ENCODE data around the gene RAB3A.

The RAB3A gene

DNA sequence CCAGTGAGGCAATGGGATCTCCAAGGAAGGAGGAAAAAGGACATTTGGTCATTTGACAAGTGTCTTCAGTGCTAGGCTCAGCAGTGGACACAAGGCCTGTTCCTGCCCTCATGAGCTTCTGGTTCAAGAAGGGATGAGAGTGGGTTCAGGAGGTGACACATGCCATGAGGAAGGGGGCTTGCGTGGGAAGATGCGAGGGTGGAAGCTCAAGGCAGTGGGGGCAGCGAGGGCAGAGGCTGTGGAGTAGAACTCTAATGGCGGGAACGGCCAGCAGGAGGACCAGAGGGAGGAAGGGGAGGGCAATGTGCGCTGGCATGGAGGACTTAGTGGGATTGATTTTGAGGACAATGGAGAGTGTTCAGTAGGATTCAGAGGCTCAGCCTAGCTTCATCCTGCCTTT, 47.6 kb downstream of the RAB3A start:
- no peak for DNase-seq (ENCODE audit: low read depth)
- H3K4me3 ChIP-seq (ENCODE audit: low read depth, low read length) = no peak overlapping the region
- TF ChIP-seq, protein P1, sequence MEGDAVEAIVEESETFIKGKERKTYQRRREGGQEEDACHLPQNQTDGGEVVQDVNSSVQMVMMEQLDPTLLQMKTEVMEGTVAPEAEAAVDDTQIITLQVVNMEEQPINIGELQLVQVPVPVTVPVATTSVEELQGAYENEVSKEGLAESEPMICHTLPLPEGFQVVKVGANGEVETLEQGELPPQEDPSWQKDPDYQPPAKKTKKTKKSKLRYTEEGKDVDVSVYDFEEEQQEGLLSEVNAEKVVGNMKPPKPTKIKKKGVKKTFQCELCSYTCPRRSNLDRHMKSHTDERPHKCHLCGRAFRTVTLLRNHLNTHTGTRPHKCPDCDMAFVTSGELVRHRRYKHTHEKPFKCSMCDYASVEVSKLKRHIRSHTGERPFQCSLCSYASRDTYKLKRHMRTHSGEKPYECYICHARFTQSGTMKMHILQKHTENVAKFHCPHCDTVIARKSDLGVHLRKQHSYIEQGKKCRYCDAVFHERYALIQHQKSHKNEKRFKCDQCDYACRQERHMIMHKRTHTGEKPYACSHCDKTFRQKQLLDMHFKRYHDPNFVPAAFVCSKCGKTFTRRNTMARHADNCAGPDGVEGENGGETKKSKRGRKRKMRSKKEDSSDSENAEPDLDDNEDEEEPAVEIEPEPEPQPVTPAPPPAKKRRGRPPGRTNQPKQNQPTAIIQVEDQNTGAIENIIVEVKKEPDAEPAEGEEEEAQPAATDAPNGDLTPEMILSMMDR (IDR thresholded peaks at IDR 0.05; ENCODE audit: low read depth, low read length, missing control alignments) = no peak

DNA sequence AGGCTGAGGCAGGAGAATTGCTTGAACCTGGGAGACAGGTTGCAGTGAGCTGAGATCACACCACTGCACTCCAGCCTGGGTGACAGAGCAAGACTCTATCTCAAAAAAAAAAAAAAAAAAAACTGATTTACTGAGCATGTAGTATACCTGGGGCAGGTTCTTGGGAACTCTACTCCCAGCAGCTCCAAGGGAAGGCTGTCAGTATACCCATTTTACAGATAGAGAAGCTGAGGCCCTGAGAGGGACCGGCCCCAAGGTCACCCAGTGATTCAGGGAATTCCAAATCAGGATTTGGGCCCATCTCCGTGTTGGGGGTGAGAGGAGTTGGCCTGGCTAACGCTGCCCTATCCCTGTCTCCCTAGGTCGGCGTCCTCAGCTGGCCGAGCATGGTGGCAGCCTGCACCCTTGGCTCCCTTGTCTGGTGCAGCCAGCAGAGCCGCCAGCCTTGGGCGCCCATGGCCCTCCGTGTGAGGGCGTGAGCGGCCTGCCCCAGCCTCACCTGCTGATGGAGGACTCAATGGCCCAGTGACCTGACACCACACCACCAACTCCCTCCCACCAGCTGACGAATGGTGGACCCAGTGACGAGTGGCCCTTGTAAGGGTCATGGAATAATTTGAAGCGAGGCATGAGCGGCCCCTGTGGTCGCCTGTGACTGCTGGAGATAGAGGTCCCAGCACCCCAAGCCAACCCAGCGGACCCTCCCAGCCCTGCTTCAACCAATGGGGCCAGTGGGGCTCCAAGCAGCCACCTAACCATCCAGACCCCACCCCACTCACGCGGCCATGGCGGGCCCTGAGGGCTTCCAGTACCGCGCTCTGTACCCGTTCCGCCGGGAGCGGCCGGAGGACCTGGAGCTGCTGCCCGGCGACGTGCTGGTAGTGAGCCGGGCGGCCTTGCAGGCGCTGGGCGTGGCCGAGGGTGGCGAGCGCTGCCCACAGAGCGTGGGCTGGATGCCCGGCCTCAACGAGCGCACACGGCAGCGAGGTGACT, 48.5 kb downstream of the RAB3A start:
- no peak overlapping the region for H3K4me3 ChIP-seq (ENCODE audit: low read depth, low read length)
- no peak for DNase-seq (ENCODE audit: low read depth)
- TF ChIP-seq, protein P1 (IDR thresholded peaks at IDR 0.05; ENCODE audit: low read depth, low read length, missing control alignments) = no peak

DNA sequence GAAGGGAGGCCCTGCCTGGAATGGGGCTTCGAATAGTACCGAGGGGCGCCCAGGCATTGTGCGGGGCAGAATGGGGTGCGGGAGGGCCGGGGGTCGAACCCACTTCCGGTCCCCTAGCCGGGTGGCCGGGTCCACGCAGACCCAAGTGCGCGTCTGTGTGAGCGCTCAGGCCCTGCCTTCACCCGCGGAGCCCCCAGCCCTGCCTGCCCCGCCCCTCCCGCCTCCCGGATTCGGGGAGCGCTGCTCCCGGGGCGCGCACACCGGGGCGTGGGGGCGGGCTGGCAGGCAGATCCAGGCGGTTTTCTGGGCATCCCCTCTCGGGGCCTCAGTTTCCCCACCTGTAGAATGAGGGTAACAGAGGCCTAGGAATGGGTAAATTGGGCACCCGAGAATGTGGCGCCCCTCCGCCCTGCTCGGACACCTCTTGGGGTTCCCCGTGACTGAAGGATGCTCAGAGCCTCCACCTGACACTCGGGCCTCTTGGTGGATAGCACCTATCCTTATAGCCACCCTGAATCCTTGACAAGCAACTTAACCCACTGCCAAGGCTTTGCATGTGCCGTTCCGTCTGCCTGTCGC, 50.2 kb downstream of the RAB3A start:
- no peak for DNase-seq (ENCODE audit: low read depth)
- TF ChIP-seq, protein P1 (IDR thresholded peaks at IDR 0.05; ENCODE audit: low read depth, low read length, missing control alignments) = no peak
- peak overlapping the region; percentile 84 for H3K4me3 ChIP-seq (ENCODE audit: low read depth, low read length)

DNA sequence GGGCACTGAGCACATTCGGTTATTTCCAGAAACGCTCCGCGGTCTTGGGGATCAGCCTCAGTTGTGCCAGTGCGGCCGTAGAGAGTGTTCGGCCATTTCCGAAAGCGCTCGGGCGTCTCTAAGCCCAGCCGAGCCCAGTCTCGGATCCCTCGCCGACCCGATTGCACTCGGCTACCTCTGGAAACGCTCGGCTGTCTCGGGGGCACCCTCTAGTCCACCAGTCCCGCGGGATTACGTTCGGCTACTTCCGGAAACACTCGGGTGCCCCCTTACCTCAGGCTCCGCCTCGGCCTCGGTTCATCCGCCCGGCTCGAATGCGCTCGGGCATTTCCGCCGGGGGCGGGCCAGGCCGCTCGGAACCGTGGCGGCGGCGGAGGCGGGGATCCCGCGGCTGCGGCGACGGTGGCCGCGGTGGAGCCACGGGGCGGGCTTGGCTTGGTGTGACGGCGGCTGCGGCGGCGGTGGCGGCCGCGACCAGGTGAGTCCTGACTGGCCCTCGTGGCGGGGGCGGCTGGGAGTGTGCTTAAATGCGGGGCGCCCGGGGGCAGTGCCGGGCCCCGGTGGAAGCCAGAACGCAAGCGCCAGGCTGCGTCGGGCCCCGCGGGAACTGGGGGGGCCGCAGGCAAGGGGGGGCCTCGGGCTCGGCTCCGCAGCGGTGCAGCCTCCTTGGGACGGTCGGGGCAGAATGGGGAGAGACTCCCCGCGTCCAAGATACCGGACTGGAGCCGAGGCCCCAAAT, 50.9 kb downstream of the RAB3A start, which contains the start of gene PIK3R2:
TSS of gene PIK3R2 (plus strand) at position 347 of the 739 bp plus-strand sequence. CDS start 2,717 bp downstream, outside the sequence.
- H3K4me3 ChIP-seq (ENCODE audit: low read depth, low read length) = peak within 1 kb of the TSS; percentile 84
- DNase-seq (ENCODE audit: low read depth) = peak; percentile 95
- TF ChIP-seq, protein P1 (IDR thresholded peaks at IDR 0.05; ENCODE audit: low read depth, low read length, missing control alignments) = no peak

DNA sequence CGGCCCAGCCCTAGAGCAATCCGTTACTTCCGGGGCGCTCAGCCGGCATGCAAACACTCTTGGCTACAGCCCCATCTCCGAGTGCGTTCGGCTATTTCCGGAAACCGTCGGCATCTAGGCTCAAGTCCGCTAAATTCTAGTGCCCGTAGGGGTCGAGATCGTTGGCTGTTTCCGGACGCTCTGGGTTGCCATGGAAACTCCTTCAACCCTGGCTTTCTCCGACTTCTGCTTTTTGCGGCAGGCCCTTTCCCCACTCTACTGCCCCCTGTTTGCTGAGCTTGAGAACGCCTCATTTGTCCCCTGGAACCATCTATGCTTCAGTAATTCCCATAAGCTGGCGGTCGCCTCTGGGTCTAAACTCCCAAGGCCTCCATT, 51.4 kb downstream of the RAB3A start:
- TF ChIP-seq, protein P1 (IDR thresholded peaks at IDR 0.05; ENCODE audit: low read depth, low read length, missing control alignments) = peak; percentile 81
- peak overlapping the region; percentile 62 for H3K4me3 ChIP-seq (ENCODE audit: low read depth, low read length)
- DNase-seq (ENCODE audit: low read depth) = peak; percentile 100

DNA sequence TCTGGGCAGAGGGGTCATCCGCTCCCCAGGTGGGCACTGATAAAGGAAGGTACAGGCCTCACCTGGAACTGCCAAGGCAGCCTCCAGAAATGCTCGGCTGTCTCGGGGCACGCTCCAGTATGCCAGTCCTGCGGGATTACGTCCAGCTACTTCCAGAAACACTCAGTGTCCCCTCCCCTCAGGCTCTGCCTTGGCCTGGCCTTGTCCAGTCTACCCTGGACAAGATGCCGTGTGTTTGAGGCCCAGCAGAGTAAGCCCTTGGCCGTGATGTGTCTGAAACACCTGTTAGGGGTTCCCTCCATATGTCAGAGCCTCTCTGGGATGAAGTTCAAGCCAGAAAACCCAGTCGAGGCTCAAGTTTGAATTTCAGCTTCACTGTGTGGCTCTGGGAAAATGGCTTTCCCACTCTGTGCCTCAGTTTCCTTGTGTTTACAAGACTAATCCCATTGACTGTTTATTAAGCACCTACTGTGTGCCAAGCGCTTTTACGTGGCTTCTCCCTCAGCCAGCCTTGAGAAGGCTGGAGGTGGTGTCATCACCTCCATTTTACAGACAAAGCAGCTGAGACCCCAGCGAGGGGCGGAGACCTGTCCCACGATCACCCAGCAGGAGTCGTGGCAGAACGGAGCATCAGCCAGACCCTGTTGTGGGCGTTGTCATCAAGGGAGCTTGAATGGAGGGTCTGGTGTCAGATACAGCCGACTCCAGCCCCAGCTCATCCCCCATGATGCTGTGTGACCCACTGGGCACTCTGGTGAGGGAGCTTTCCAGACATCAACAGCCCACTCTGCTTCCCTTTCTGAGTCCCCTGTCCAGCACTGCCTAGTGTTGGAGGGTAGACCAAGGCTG, 52.8 kb downstream of the RAB3A start:
- no peak overlapping the region for H3K4me3 ChIP-seq (ENCODE audit: low read depth, low read length)
- TF ChIP-seq, protein P1 (IDR thresholded peaks at IDR 0.05; ENCODE audit: low read depth, low read length, missing control alignments) = no peak
- DNase-seq (ENCODE audit: low read depth) = no peak

Data from GM12864 (cell line).